Measurements from ENCODE around the gene RBM5.

DNA sequence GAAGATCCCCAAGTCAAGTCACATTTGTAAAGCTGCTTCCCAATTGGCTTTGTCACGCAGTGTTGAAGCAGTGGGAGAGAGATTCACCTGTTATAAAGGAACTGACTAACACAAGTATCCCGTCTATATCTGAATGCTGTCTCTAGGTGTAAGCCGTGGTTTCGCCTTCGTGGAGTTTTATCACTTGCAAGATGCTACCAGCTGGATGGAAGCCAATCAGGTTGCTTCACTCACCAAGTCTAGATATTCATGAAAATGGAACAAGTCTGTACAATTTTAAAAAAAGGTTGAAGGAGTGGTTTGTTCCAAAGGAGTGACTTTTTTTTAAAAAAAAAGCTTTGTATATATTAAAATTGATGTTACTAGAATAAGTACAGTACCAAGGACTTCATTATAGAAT is 11.7 kb downstream of the RBM5 start:
- TF ChIP-seq TAF1 (IDR thresholded peaks at IDR 0.05; ENCODE audit: borderline replicate concordance, low read depth, low read length) (no peak), MTA2 (IDR thresholded peaks at IDR 0.05; ENCODE audit: low read depth) (no peak), EZH2 (IDR thresholded peaks at IDR 0.05; ENCODE audit: borderline replicate concordance, control insufficient read depth, low read depth, low read length) (no peak)
- TF ChIP-seq, protein P1, sequence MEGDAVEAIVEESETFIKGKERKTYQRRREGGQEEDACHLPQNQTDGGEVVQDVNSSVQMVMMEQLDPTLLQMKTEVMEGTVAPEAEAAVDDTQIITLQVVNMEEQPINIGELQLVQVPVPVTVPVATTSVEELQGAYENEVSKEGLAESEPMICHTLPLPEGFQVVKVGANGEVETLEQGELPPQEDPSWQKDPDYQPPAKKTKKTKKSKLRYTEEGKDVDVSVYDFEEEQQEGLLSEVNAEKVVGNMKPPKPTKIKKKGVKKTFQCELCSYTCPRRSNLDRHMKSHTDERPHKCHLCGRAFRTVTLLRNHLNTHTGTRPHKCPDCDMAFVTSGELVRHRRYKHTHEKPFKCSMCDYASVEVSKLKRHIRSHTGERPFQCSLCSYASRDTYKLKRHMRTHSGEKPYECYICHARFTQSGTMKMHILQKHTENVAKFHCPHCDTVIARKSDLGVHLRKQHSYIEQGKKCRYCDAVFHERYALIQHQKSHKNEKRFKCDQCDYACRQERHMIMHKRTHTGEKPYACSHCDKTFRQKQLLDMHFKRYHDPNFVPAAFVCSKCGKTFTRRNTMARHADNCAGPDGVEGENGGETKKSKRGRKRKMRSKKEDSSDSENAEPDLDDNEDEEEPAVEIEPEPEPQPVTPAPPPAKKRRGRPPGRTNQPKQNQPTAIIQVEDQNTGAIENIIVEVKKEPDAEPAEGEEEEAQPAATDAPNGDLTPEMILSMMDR (IDR thresholded peaks at IDR 0.05 in 2 of 3, conservative IDR thresholded peaks at IDR 0.05 in 1 of 3; ENCODE audit: control insufficient read depth in 2 of 3, extremely low read depth in 1 of 3, insufficient read depth in 1 of 3, low read depth in 3 of 3, low read length in 3 of 3) = no peak
